HEK293 (cell line): ENCODE results near the gene MPC1.

ENCODE experiments used
- REPIN1 ChIP-seq: fragments of 450-650 bp; formaldehyde crosslinking; IDR thresholded peaks from 2 replicates; pipeline ENCODE4 v1.5.1; 2017; ENCODE audit warnings: missing biosample characterization, missing genetic modification characterization, low read depth
- YY2 ChIP-seq: fragments of 450-650 bp; formaldehyde crosslinking; IDR thresholded peaks from 2 replicates; pipeline ENCODE4 v1.5.1; 2016; ENCODE audit warnings: missing biosample characterization, missing genetic modification characterization
- ZNF138 ChIP-seq: fragments of 450-650 bp; formaldehyde crosslinking; IDR thresholded peaks from 2 replicates; pipeline ENCODE4 v1.5.1; 2016; ENCODE audit warnings: missing biosample characterization, missing genetic modification characterization, borderline replicate concordance
- ZNF146 ChIP-seq: fragments of 450-650 bp; formaldehyde crosslinking; IDR thresholded peaks from 2 replicates; pipeline ENCODE4 v1.5.1; 2016; ENCODE audit warnings: missing biosample characterization, missing genetic modification characterization
- ZNF274 ChIP-seq, 2 experiments: fragments of 200-500 bp in 1 of 2; fragments of 450-650 bp in 1 of 2; sonication (Bioruptor generic) in 1 of 2; formaldehyde crosslinking in 1 of 2; IDR thresholded peaks; 2 replicates each; pipeline versions ENCODE4 v1.5.1 to v1.6.1; 2014 to 2016; ENCODE audit warnings: borderline replicate concordance in 1 of 2, inconsistent platforms in 1 of 2, low read length in 1 of 2, missing biosample characterization in 1 of 2, missing genetic modification characterization in 1 of 2
- ZNF394 ChIP-seq: fragments of 450-650 bp; formaldehyde crosslinking; IDR thresholded peaks from 2 replicates; pipeline ENCODE4 v1.5.1; 2016; ENCODE audit warnings: missing biosample characterization, missing genetic modification characterization, mild to moderate bottlenecking, moderate library complexity, borderline replicate concordance
- TF ChIP-seq, protein P1 (sequence below): fragments of 450-650 bp; formaldehyde crosslinking; IDR thresholded peaks from 2 replicates; pipeline ENCODE4 v1.5.1; 2016; ENCODE audit warnings: missing biosample characterization, missing genetic modification characterization
- TF ChIP-seq, protein P2 (sequence below): fragments of 450-650 bp; formaldehyde crosslinking; IDR thresholded peaks from 2 replicates; pipeline ENCODE4 v1.5.1; 2017; ENCODE audit warnings: missing biosample characterization, missing genetic modification characterization
- TF ChIP-seq, protein P3 (sequence below): fragments of 450-650 bp; formaldehyde crosslinking; IDR thresholded peaks from 2 replicates; pipeline ENCODE4 v1.5.1; 2016; ENCODE audit warnings: missing biosample characterization, missing genetic modification characterization
- TF ChIP-seq, protein P4 (sequence below): fragments of 450-650 bp; formaldehyde crosslinking; IDR thresholded peaks from 2 replicates; pipeline ENCODE4 v1.5.1; 2016; ENCODE audit warnings: missing biosample characterization, missing genetic modification characterization
- TF ChIP-seq, protein P5 (sequence below): fragments of 450-650 bp; formaldehyde crosslinking; IDR thresholded peaks from 2 replicates; pipeline ENCODE4 v1.5.1; 2016; ENCODE audit warnings: missing biosample characterization, missing genetic modification characterization
- TF ChIP-seq, protein P6 (sequence below): fragments of 450-650 bp; formaldehyde crosslinking; IDR thresholded peaks from 2 replicates; pipeline ENCODE4 v1.5.1; 2016; ENCODE audit warnings: missing biosample characterization, missing genetic modification characterization, low read depth

DNA sequence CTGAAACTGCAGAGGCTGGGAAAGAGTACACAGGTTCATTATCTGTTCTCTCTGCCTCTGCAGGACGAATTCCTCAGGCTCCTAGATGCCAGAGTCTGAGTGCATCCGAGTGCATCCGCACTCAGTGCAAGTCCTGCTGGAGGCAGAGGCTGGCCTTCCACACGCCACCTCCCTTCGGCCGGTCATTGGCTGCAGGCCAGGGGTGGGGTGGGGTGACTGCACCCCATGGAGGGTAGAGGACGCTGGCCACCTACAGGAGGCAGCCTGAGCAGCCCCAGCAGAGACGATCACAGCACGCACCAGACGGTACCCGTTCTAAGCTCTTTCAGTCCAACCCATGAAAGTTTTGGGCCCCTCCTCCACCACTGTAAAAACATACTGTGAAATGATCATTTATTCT lies 52.1 kb downstream of the MPC1 start:
- TF ChIP-seq ZNF274 (IDR thresholded peaks at IDR 0.05; ENCODE audit: low read length) = no peak
- TF ChIP-seq ZNF274 (tag by site-specific recombination; IDR thresholded peaks at IDR 0.05; ENCODE audit: borderline replicate concordance) = no peak
- TF ChIP-seq, protein P1, sequence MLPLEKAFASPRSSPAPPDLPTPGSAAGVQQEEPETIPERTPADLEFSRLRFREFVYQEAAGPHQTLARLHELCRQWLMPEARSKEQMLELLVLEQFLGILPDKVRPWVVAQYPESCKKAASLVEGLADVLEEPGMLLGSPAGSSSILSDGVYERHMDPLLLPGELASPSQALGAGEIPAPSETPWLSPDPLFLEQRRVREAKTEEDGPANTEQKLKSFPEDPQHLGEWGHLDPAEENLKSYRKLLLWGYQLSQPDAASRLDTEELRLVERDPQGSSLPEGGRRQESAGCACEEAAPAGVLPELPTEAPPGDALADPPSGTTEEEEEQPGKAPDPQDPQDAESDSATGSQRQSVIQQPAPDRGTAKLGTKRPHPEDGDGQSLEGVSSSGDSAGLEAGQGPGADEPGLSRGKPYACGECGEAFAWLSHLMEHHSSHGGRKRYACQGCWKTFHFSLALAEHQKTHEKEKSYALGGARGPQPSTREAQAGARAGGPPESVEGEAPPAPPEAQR (tag by site-specific recombination) = no peak
- TF ChIP-seq ZNF394 (tag by site-specific recombination) = no peak
- TF ChIP-seq, protein P2, sequence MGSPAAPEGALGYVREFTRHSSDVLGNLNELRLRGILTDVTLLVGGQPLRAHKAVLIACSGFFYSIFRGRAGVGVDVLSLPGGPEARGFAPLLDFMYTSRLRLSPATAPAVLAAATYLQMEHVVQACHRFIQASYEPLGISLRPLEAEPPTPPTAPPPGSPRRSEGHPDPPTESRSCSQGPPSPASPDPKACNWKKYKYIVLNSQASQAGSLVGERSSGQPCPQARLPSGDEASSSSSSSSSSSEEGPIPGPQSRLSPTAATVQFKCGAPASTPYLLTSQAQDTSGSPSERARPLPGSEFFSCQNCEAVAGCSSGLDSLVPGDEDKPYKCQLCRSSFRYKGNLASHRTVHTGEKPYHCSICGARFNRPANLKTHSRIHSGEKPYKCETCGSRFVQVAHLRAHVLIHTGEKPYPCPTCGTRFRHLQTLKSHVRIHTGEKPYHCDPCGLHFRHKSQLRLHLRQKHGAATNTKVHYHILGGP (tag by site-specific recombination) = no peak
- TF ChIP-seq ZNF138 = no peak
- TF ChIP-seq, protein P3, sequence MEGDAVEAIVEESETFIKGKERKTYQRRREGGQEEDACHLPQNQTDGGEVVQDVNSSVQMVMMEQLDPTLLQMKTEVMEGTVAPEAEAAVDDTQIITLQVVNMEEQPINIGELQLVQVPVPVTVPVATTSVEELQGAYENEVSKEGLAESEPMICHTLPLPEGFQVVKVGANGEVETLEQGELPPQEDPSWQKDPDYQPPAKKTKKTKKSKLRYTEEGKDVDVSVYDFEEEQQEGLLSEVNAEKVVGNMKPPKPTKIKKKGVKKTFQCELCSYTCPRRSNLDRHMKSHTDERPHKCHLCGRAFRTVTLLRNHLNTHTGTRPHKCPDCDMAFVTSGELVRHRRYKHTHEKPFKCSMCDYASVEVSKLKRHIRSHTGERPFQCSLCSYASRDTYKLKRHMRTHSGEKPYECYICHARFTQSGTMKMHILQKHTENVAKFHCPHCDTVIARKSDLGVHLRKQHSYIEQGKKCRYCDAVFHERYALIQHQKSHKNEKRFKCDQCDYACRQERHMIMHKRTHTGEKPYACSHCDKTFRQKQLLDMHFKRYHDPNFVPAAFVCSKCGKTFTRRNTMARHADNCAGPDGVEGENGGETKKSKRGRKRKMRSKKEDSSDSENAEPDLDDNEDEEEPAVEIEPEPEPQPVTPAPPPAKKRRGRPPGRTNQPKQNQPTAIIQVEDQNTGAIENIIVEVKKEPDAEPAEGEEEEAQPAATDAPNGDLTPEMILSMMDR (tag by site-specific recombination) = no peak
- TF ChIP-seq, protein P4, sequence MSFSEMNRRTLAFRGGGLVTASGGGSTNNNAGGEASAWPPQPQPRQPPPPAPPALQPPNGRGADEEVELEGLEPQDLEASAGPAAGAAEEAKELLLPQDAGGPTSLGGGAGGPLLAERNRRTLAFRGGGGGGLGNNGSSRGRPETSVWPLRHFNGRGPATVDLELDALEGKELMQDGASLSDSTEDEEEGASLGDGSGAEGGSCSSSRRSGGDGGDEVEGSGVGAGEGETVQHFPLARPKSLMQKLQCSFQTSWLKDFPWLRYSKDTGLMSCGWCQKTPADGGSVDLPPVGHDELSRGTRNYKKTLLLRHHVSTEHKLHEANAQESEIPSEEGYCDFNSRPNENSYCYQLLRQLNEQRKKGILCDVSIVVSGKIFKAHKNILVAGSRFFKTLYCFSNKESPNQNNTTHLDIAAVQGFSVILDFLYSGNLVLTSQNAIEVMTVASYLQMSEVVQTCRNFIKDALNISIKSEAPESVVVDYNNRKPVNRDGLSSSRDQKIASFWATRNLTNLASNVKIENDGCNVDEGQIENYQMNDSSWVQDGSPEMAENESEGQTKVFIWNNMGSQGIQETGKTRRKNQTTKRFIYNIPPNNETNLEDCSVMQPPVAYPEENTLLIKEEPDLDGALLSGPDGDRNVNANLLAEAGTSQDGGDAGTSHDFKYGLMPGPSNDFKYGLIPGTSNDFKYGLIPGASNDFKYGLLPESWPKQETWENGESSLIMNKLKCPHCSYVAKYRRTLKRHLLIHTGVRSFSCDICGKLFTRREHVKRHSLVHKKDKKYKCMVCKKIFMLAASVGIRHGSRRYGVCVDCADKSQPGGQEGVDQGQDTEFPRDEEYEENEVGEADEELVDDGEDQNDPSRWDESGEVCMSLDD (tag by site-specific recombination) = no peak
- no peak for TF ChIP-seq REPIN1 (tag by site-specific recombination)
- TF ChIP-seq, protein P5, sequence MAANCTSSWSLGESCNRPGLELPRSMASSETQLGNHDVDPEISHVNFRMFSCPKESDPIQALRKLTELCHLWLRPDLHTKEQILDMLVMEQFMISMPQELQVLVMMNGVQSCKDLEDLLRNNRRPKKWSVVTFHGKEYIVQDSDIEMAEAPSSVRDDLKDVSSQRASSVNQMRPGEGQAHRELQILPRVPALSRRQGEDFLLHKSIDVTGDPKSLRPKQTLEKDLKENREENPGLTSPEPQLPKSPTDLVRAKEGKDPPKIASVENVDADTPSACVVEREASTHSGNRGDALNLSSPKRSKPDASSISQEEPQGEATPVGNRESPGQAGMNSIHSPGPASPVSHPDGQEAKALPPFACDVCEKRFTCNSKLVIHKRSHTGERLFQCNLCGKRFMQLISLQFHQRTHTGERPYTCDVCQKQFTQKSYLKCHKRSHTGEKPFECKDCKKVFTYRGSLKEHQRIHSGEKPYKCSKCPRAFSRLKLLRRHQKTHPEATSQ (tag by site-specific recombination) = no peak
- TF ChIP-seq, protein P6, sequence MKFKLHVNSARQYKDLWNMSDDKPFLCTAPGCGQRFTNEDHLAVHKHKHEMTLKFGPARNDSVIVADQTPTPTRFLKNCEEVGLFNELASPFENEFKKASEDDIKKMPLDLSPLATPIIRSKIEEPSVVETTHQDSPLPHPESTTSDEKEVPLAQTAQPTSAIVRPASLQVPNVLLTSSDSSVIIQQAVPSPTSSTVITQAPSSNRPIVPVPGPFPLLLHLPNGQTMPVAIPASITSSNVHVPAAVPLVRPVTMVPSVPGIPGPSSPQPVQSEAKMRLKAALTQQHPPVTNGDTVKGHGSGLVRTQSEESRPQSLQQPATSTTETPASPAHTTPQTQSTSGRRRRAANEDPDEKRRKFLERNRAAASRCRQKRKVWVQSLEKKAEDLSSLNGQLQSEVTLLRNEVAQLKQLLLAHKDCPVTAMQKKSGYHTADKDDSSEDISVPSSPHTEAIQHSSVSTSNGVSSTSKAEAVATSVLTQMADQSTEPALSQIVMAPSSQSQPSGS (tag by site-specific recombination) = no peak
- no peak for TF ChIP-seq YY2 (tag by site-specific recombination)
- TF ChIP-seq ZNF146 (tag by site-specific recombination) = no peak
